Astrocyte of the cerebellum (primary cell): ENCODE data around the gene ARMH1.
"Not testable (repeated sequence)": the region's sequence is repeated elsewhere in the genome, so short reads cannot be mapped to it uniquely, and the experiment has no call there.

Experiments used
- DNase-seq: peaks from one replicate; pipeline ENCODE4 v3.0.0-alpha.2; 2011; ENCODE audit warnings: low read depth
- H3K4me3 ChIP-seq: 2 replicates; pipeline ENCODE4 v1.5.1; 2011; ENCODE audit warnings: mild to moderate bottlenecking, low read depth, low read length, moderate library complexity
- in situ Hi-C: cut with HindIII; loops from 2 replicates; pipeline ENCODE4 v1.10.0; 2017; ENCODE audit warnings: low sequenced_read_pairs
- TF ChIP-seq, protein P1 (sequence below): IDR thresholded peaks from 2 replicates; pipeline ENCODE4 v1.5.1; 2012; ENCODE audit warnings: low read length, low read depth, moderate library complexity, mild to moderate bottlenecking; ENCODE audit errors: missing control alignments

Gene ARMH1

DNA sequence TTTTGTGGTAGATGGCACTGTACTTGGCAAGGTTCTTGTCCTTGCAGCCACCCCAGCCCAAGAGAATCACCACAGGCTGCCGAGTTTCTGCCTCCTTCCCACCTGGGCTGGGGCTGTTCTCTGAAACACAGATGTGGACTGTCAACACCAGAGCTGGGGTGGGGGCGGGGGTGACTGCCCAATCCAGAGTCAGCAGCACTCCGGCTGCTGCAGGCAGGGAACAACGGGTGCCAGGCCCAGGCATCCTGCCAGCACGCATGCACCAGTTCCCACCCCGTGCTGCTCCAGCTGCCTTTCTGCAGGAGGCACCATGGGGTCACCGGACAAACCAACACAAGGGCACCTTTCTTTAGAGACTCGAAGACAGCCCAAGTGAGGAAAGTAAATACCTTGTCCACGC is 14.3 kb upstream of the ARMH1 start:
- no peak overlapping the region for H3K4me3 ChIP-seq
- in situ Hi-C loops: no loop called here
- TF ChIP-seq, protein P1, sequence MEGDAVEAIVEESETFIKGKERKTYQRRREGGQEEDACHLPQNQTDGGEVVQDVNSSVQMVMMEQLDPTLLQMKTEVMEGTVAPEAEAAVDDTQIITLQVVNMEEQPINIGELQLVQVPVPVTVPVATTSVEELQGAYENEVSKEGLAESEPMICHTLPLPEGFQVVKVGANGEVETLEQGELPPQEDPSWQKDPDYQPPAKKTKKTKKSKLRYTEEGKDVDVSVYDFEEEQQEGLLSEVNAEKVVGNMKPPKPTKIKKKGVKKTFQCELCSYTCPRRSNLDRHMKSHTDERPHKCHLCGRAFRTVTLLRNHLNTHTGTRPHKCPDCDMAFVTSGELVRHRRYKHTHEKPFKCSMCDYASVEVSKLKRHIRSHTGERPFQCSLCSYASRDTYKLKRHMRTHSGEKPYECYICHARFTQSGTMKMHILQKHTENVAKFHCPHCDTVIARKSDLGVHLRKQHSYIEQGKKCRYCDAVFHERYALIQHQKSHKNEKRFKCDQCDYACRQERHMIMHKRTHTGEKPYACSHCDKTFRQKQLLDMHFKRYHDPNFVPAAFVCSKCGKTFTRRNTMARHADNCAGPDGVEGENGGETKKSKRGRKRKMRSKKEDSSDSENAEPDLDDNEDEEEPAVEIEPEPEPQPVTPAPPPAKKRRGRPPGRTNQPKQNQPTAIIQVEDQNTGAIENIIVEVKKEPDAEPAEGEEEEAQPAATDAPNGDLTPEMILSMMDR: no peak
- no peak for DNase-seq

DNA sequence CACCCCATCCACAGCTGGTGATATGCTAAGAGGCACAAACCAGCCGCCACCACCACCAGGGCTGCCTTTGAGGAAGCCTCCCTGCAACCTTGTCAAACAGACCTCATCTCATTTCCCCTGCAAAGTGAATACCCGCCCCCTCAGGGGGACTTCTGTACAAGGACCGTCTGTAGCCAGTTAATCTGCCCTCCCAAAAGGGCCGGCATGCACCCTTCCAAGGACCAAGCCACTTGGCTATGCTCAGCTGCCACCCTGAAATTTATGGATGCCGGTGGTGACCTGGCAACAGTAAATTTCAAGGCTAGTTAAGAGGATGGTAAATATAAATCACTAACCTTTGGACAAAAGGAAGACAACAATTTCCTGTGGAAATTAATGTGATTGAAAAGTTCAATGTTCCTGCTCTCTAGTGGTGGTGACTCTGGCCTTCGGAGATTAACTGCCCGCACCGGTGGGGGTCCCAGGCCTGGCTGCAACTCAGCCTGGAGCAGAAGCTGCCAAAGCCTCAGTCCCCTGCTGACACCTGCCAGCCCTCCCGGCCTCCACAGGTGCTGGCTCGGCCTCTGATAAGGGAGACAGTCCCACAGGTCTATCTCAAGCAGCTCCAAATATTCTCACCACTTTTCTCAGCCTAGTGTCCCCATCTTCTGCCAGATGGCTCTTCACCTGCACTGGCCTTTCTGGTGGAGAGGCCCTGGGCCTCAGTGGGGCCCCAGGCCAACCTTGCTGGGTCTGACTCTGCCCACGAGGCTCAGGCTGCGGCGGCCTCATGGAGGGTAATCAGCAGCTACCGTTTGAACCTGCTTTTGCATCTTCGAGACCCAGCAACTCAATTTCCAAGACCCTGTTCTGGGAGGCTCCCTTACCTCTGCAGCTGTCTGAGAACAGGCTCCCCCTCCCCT is 12.5 kb upstream of the ARMH1 start:
- TF ChIP-seq, protein P1: no peak
- H3K4me3 ChIP-seq: no peak overlapping the region
- in situ Hi-C loops: no loop called here

DNA sequence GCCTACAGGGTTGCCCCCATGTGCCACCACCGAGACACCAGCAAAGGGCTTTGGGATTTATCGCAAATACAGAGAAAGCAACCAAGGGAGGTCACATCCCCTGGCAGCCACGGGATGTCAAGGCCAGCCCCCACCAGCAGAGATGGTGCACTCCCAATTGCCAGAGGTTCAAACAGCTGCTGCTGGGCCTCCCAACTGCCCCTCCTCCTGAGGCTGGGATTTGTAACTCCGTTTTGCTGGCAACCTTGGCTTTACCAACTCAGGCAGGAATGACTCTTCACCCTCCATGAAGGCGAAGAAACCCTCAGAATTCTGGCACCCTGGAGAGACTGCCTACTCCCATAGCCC is 11.9 kb upstream of the ARMH1 start:
- no peak overlapping the region for H3K4me3 ChIP-seq
- TF ChIP-seq, protein P1: no peak
- no peak for DNase-seq
- in situ Hi-C loops: no loop called here

More for the DNA sequence above, 12.5 kb upstream of the ARMH1 start:
- DNase-seq: no peak

DNA sequence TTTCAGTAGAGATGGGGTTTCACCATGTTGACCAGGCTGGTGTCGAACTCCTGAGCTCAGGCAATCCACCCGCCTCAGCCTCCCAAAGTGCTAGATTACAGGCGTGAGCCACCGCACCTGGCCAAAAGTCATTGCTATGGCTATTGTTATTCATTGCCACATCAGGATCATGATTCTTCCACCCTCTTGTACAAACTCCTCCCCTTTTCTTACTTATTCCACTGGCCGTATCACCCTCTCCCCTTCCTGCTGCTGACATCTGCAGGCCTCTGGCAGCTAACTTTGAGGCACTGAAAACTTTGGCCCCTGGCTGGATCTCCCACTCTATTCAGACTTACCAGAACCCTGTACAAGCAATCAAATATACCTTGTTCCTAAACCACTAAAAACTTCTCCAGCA is 11.1 kb upstream of the ARMH1 start:
- TF ChIP-seq, protein P1: no peak
- in situ Hi-C loops: no loop called here
- H3K4me3 ChIP-seq: no peak overlapping the region
- DNase-seq: no peak

DNA sequence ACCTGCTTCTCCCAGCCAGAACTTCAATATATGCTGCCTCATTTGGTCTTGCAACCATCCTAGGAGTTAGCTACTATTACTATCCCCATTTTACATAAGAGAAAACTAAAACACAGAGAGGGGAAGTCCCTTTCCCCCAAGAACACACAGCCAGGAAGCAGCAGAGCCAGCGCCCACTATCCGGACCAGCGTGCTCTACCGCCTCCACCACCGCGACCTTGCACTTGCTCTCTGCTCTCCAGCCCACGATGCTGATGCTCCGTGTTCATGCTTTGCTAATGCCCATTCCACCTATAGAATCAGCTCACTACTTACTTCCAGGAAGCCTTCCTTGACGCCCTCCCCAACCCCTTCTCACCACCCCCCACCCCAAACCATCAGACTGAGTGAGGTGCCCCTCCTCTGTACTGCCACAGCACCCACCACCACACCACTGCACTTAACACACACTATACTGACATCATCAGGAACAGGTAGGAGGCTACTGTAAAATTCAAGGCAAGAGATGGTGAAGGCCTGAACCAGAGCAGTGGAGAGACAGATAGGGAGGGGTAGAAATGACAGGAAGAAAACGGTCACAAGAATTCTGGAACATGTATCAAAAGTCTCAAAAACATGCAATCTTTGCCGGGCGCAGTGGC is 9.7 kb upstream of the ARMH1 start:
- in situ Hi-C loops: no loop called here
- TF ChIP-seq, protein P1: no peak
- no peak for DNase-seq
- no peak overlapping the region for H3K4me3 ChIP-seq

DNA sequence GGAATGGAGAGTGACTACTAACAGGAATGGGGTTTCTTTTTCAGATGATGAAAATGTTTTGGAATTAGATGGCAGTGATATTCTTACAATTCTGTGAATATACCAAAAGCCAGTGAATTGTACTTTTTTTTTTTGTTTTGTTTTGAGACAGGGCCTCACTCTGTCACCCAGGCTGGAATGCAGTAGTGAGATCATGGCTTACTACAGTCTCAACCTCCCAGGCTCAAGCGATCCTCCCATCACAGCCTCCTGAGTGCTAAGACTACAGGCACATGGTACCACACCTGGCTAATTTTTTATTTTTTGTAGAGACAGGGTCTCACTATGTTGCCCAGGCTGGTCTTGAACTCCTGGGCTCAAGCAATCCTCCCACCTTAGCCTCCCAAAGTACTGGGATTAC is 7.8 kb upstream of the ARMH1 start:
- DNase-seq, H3K4me3 ChIP-seq, in situ Hi-C loops: not testable (repeated sequence)
